Panc1 (cell line): Measurements from ENCODE around the gene KCNMA1. TPM values are rescaled to one million over a fixed set of nuclear protein-coding genes. Genes with fewer than 3 reads are reported as not detected.
A peak's percentile ranks its signal among the peaks of the same experiment; 100 is the strongest.

ENCODE experiments used
- ATAC-seq: fragments of 200-7000 bp; cut with Tn5 transposase; 2 replicates; pipeline ENCODE4 v1.9.1; 2020; ENCODE audit warnings: mild to moderate bottlenecking, moderate library complexity
- BruUV-seq: library from RNA; stranded (reverse); fragments of 400-500 nt; replicated peaks from 2 replicates; lab custom pipeline; 2021; lab: Mats Ljungman, UMichigan
- CTCF ChIA-PET: fragments of 300-600 bp; sonication (Branson Sonifier 250); formaldehyde crosslinking; loops from one replicate; lab custom pipeline; 2022; ENCODE audit warnings: antibody characterized with exemption; lab: Charles Lee
- POLR2A ChIA-PET: fragments of 300-600 bp; sonication (Branson Sonifier 250); formaldehyde crosslinking; loops from one replicate; lab custom pipeline; 2022; ENCODE audit warnings: antibody characterized with exemption; lab: Charles Lee
- DNase-seq: peaks from one replicate; pipeline ENCODE4 v3.0.0-alpha.2; 2010; ENCODE audit warnings: low read depth, low spot score
- H3K27ac ChIP-seq: 2 replicates; pipeline ENCODE4 v1.5.1; 2011; ENCODE audit warnings: mild to moderate bottlenecking, low read length, inconsistent platforms
- H3K27me3 ChIP-seq: fragments of 200-500 bp; sonication (Bioruptor generic); 2 replicates; pipeline ENCODE4 v1.6.0; 2014; ENCODE audit warnings: low read length, inconsistent platforms; ENCODE audit not compliant: control insufficient read depth, insufficient read depth
- H3K36me3 ChIP-seq: fragments of 200-500 bp; sonication (Bioruptor generic); 2 replicates; pipeline ENCODE4 v1.5.1; 2014; ENCODE audit warnings: inconsistent platforms, mild to moderate bottlenecking, low read length, moderate library complexity; ENCODE audit not compliant: control insufficient read depth, insufficient read depth
- H3K4me1 ChIP-seq: 2 replicates; pipeline ENCODE4 v1.5.1; 2011; ENCODE audit warnings: inconsistent platforms, mild to moderate bottlenecking, low read length, moderate library complexity; ENCODE audit not compliant: control insufficient read depth, insufficient read depth
- H3K4me3 ChIP-seq, 2 experiments: 2 replicates each; pipeline ENCODE4 v1.5.1; 2011 to 2012; ENCODE audit warnings: low read depth in 2 of 2, low read length in 2 of 2, mild to moderate bottlenecking in 2 of 2, inconsistent platforms in 1 of 2, moderate library complexity in 1 of 2
- H3K9me3 ChIP-seq: fragments of 200-500 bp; sonication (Bioruptor generic); 2 replicates; pipeline ENCODE4 v1.5.1; 2014; ENCODE audit warnings: low read depth, mild to moderate bottlenecking, inconsistent platforms, low read length, moderate library complexity; ENCODE audit not compliant: control insufficient read depth, insufficient read depth
- CTCF ChIP-seq: fragments of 450-650 bp; IDR thresholded peaks from 2 replicates; pipeline ENCODE4 v1.5.1; 2017; ENCODE audit warnings: mild to moderate bottlenecking
- POLR2AphosphoS5 ChIP-seq: IDR thresholded peaks from 2 replicates; pipeline ENCODE4 v1.6.1; 2012; ENCODE audit warnings: mild to moderate bottlenecking, low read depth, low read length, moderate library complexity
- REST ChIP-seq, 2 experiments: IDR thresholded peaks; 2 replicates each; pipeline ENCODE4 v1.6.1; 2011 to 2012; ENCODE audit warnings: low read depth in 2 of 2, control low read depth in 1 of 2, low read length in 1 of 2, mild to moderate bottlenecking in 1 of 2, moderate library complexity in 1 of 2; ENCODE audit not compliant: insufficient read depth in 1 of 2
- SIN3A ChIP-seq: IDR thresholded peaks from 2 replicates; pipeline ENCODE4 v1.6.1; 2012; ENCODE audit warnings: low read depth, mild to moderate bottlenecking, low read length, moderate library complexity, borderline replicate concordance; ENCODE audit not compliant: insufficient read depth
- TCF7L2 ChIP-seq: IDR thresholded peaks from 2 replicates; pipeline ENCODE4 v1.6.1; 2011; ENCODE audit warnings: mild to moderate bottlenecking, low read depth, low read length, inconsistent platforms
- in situ Hi-C: cut with HindIII; loops from 2 replicates; pipeline ENCODE4 v1.10.0; 2016; ENCODE audit warnings: low sequenced_read_pairs, low pct_unique_long_range_greater_than_20kb
- intact Hi-C: fragments of 100-400 bp; cut with micrococcal nuclease; formaldehyde crosslinking; loops from one replicate; pipeline ENCODE4 v1.10.0; 2022; ENCODE audit not compliant: unreplicated experiment
- total RNA-seq: library from RNA; stranded (reverse); gene quantifications from one replicate; pipeline ENCODE4 v1.2.1, GENCODE V29; 2021; ENCODE audit not compliant: unreplicated experiment

Gene KCNMA1
- total RNA-seq, 1 experiment from 2014 or later: 91.9 TPM

GRCh38 chr10:77518241-77518909 is 119.2 kb downstream of the KCNMA1 start:
- in situ Hi-C loops (no loop called here), intact Hi-C loops (no loop called here)
- Histone ChIP-seq H3K27me3 (no peaks in the 10 kb centered on the region), H3K9me3 (no peaks in the 10 kb centered on the region), H3K36me3 (no peaks in the 10 kb centered on the region), H3K27ac (peak overlapping the region; percentile 73), H3K4me1 (peaks cover 59% of the 10 kb centered on the region), H3K4me3 (no peak overlapping the region)
- no peak for TF ChIP-seq POLR2AphosphoS5
- no peak for TF ChIP-seq REST (IDR thresholded peaks at IDR 0.05; ENCODE audit: insufficient read depth in 1 of 2, low read depth in 2 of 2, low read length in 1 of 2)
- no peak for TF ChIP-seq CTCF
- no peak for TF ChIP-seq SIN3A
- TF ChIP-seq TCF7L2: no peak
- no TSS peak for BruUV-seq
- ChIA-PET CTCF (no interaction called here), POLR2A (no interaction called here)
- ATAC-seq: no peak
- DNase-seq: no peak

GRCh38 chr10:77516575-77516974 is 121.0 kb downstream of the KCNMA1 start:
- ChIA-PET POLR2A (interaction anchor here (0.6 kb wide), 1 partner anchor 85 kb away, joined by 15 read pairs; no protein-coding TSS in a partner anchor), CTCF (no interaction called here)
- TF ChIP-seq SIN3A: no peak
- no peak for TF ChIP-seq REST (IDR thresholded peaks at IDR 0.05; ENCODE audit: insufficient read depth in 1 of 2, low read depth in 2 of 2, low read length in 1 of 2)
- DNase-seq (no peak), ATAC-seq (no peak)
- Histone ChIP-seq H3K36me3 (no peaks in the 10 kb centered on the region), H3K27ac (no peak overlapping the region; the same call in 1 of the 2 replicates), H3K27me3 (no peaks in the 10 kb centered on the region), H3K9me3 (no peaks in the 10 kb centered on the region), H3K4me1 (peaks cover 69% of the 10 kb centered on the region), H3K4me3 (no peak overlapping the region)
- in situ Hi-C loops (no loop called here), intact Hi-C loops (no loop called here)
- no TSS peak for BruUV-seq
